HCT116 (cell line): ENCODE data around the gene PDPK1. TPM values are rescaled to one million over a fixed set of nuclear protein-coding genes. Genes with fewer than 3 reads are reported as not detected.
A peak's percentile ranks its signal among the peaks of the same experiment; 100 is the strongest.
"Not testable (repeated sequence)": the region's sequence is repeated elsewhere in the genome, so short reads cannot be mapped to it uniquely, and the experiment has no call there.

ENCODE experiments used
- ATAC-seq: fragments of 200-7000 bp; cut with Tn5 transposase; 2 replicates; pipeline ENCODE4 v1.9.1; 2020; ENCODE audit warnings: mild to moderate bottlenecking, moderate library complexity
- BruUV-seq: library from RNA; stranded (reverse); fragments of 400-500 nt; replicated peaks from 2 replicates; lab custom pipeline; 2021; lab: Mats Ljungman, UMichigan
- CTCF ChIA-PET: fragments of 300-600 bp; sonication (Branson Sonifier 250); formaldehyde crosslinking; loops from one replicate; lab custom pipeline; 2021; ENCODE audit warnings: antibody characterized with exemption; lab: Charles Lee
- POLR2A ChIA-PET: fragments of 300-600, 350-600 bp; sonication (Branson Sonifier 250); formaldehyde crosslinking; loops from one replicate; lab custom pipeline; 2021; ENCODE audit warnings: antibody characterized with exemption; lab: Charles Lee
- RAD21 ChIA-PET, 2 experiments: fragments of 300-600 bp; sonication (Branson Sonifier 250); formaldehyde crosslinking; loops; one replicate each; lab custom pipeline; 2023; ENCODE audit warnings: low total read pairs in 2 of 2; ENCODE audit not compliant: uncharacterized antibody in 2 of 2, unreplicated experiment in 2 of 2, low non-redundant PET in 1 of 2; lab: Charles Lee
- DNase-seq: peaks from one replicate; pipeline ENCODE4 v3.0.0-alpha.2; 2010; ENCODE audit warnings: low read depth, low spot score
- H2AFZ ChIP-seq: fragments of 200-600 bp; shearing (Covaris generic), sonication (generic); 2 replicates; pipeline ENCODE4 v1.6.1; 2017; ENCODE audit warnings: low read depth, mixed run types, mixed read lengths, antibody characterized with exemption, low read length; ENCODE audit not compliant: poor library complexity, severe bottlenecking
- H3K27ac ChIP-seq: 2 replicates; pipeline ENCODE4 v1.5.1; 2012; ENCODE audit warnings: low read depth, low read length
- H3K27me3 ChIP-seq: fragments of 200-600 bp; sonication (generic); 2 replicates; pipeline ENCODE4 v1.6.1; 2016; ENCODE audit warnings: mixed run types, low read length, mixed read lengths; ENCODE audit not compliant: insufficient read depth
- H3K36me3 ChIP-seq, 2 experiments: fragments of 200-500 bp in 1 of 2; fragments of 200-600 bp in 1 of 2; sonication (Bioruptor generic) in 1 of 2; sonication (generic) in 1 of 2; 2 replicates each; pipeline versions ENCODE4 v1.5.1 to v1.6.1; 2014 to 2016; ENCODE audit warnings: low read length in 2 of 2, inconsistent platforms in 1 of 2, mixed read lengths in 1 of 2, mixed run types in 1 of 2; ENCODE audit not compliant: insufficient read depth in 2 of 2, control insufficient read depth in 1 of 2
- H3K4me1 ChIP-seq, 2 experiments: fragments of 200-600 bp in 1 of 2; sonication (generic) in 1 of 2; 2 replicates each; pipeline versions ENCODE4 v1.5.1 to v1.6.1; 2012 to 2017; ENCODE audit warnings: low read length in 2 of 2, inconsistent platforms in 1 of 2, mild to moderate bottlenecking in 1 of 2, mixed read lengths in 1 of 2, mixed run types in 1 of 2, moderate library complexity in 1 of 2; ENCODE audit not compliant: insufficient read depth in 2 of 2, control insufficient read depth in 1 of 2
- H3K4me2 ChIP-seq: fragments of 200-600 bp; sonication (generic); 2 replicates; pipeline ENCODE4 v1.6.1; 2017; ENCODE audit warnings: mixed run types, low read length, mixed read lengths
- H3K4me3 ChIP-seq, 2 experiments: fragments of 200-600 bp in 1 of 2; sonication (generic) in 1 of 2; replicated peaks in 1 of 2; 2 replicates each; pipeline ENCODE4 v1.5.1; 2011 to 2016; ENCODE audit warnings: low read length in 2 of 2, control low read depth in 1 of 2, low read depth in 1 of 2, mild to moderate bottlenecking in 1 of 2, mixed read lengths in 1 of 2, mixed run types in 1 of 2
- H3K79me2 ChIP-seq: fragments of 200-600 bp; sonication (generic); 2 replicates; pipeline ENCODE4 v1.6.1; 2017; ENCODE audit warnings: mild to moderate bottlenecking, mixed run types, low read length, moderate library complexity, mixed read lengths; ENCODE audit not compliant: insufficient read depth
- H3K9ac ChIP-seq: fragments of 200-600 bp; sonication (generic); 2 replicates; pipeline ENCODE4 v1.6.1; 2016; ENCODE audit warnings: low read length, mixed read lengths
- H3K9me2 ChIP-seq: fragments of 200-600 bp; sonication (generic), shearing (Covaris generic); 2 replicates; pipeline ENCODE4 v1.6.1; 2017; ENCODE audit warnings: mixed run types, mild to moderate bottlenecking, moderate library complexity; ENCODE audit not compliant: insufficient read depth
- H3K9me3 ChIP-seq, 2 experiments: fragments of 200-500 bp in 1 of 2; fragments of 200-600 bp in 1 of 2; sonication (Bioruptor generic) in 1 of 2; sonication (generic) in 1 of 2; 2 replicates each; pipeline ENCODE4 v1.6.1; 2014 to 2017; ENCODE audit warnings: low read length in 2 of 2, mixed read lengths in 2 of 2, inconsistent platforms in 1 of 2, low read depth in 1 of 2, mild to moderate bottlenecking in 1 of 2, mixed run types in 1 of 2, moderate library complexity in 1 of 2; ENCODE audit not compliant: control insufficient read depth in 1 of 2, insufficient read depth in 1 of 2
- H4K20me1 ChIP-seq: fragments of 200-600 bp; sonication (generic), shearing (Covaris generic); 2 replicates; pipeline ENCODE4 v1.6.1; 2017; ENCODE audit warnings: mixed run types, mild to moderate bottlenecking, moderate library complexity; ENCODE audit not compliant: insufficient read depth
- intact Hi-C: fragments of 100-400 bp; cut with micrococcal nuclease; formaldehyde crosslinking; loops from 2 replicates; pipeline ENCODE4 v1.10.0; 2022
- total RNA-seq: library from RNA; stranded (reverse); gene quantifications from one replicate; pipeline ENCODE4 v1.2.1, GENCODE V29; 2021; ENCODE audit not compliant: unreplicated experiment
- TF ChIP-seq, protein P1 (sequence below), 3 experiments: fragments of 200-600 bp in 1 of 3; sonication (generic) in 1 of 3; IDR thresholded peaks in 2 of 3; conservative IDR thresholded peaks in 1 of 3; 2 replicates each; pipeline ENCODE4 v1.5.1; 2012 to 2017; ENCODE audit warnings: low read depth in 2 of 3, low read length in 2 of 3, antibody characterized with exemption in 1 of 3, borderline replicate concordance in 1 of 3, control low read depth in 1 of 3, mild to moderate bottlenecking in 1 of 3, mixed read lengths in 1 of 3, mixed run types in 1 of 3, moderate library complexity in 1 of 3; ENCODE audit not compliant: insufficient read depth in 1 of 3

PDPK1 gene
- total RNA-seq, 1 experiment from 2014 or later, result 36.1 TPM

DNA sequence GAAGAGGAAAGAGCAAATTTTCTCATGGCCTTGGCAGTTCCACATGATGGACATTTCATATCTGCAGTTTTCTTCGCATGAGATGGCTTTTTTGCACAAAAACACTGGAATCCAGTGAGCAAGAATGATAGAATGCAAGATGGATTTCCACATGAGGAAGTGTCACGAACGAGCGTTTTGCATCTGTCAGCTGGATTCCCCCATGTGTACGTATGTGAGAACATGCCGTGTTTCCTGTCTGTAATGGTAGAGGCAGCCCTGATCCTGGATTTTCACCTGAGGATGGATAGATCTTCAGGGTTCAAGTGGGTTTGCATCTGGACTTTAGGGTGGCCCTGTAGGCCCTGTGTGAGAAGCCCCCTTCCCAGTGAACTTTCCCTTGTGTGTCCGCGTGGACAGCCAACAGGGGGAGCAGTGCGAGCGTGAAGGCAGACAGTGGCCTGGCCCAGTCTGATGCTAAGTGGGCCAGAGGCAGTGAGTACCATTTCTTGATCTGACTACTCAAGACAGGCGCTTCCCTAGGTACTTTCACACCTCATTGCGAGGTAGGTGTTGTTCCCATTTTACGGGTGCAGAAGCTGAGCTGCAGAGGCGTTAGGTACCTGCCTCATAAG is 2.1 kb downstream of the PDPK1 start:
- H3K4me1 ChIP-seq, result peaks cover 10 to 18% of the 10 kb centered on the region in 2 experiments
- TF ChIP-seq, protein P1, sequence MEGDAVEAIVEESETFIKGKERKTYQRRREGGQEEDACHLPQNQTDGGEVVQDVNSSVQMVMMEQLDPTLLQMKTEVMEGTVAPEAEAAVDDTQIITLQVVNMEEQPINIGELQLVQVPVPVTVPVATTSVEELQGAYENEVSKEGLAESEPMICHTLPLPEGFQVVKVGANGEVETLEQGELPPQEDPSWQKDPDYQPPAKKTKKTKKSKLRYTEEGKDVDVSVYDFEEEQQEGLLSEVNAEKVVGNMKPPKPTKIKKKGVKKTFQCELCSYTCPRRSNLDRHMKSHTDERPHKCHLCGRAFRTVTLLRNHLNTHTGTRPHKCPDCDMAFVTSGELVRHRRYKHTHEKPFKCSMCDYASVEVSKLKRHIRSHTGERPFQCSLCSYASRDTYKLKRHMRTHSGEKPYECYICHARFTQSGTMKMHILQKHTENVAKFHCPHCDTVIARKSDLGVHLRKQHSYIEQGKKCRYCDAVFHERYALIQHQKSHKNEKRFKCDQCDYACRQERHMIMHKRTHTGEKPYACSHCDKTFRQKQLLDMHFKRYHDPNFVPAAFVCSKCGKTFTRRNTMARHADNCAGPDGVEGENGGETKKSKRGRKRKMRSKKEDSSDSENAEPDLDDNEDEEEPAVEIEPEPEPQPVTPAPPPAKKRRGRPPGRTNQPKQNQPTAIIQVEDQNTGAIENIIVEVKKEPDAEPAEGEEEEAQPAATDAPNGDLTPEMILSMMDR (IDR thresholded peaks at IDR 0.05 in 2 of 3, conservative IDR thresholded peaks at IDR 0.05 in 1 of 3; ENCODE audit: borderline replicate concordance in 1 of 3, insufficient read depth in 1 of 3, low read depth in 2 of 3, low read length in 2 of 3), result peak in 2 of 3 experiments; percentile 36 to 42; a peak in 4 of 6 replicates
- CTCF ChIA-PET, H4K20me1 ChIP-seq, POLR2A ChIA-PET, DNase-seq, H3K9me3 ChIP-seq, H3K36me3 ChIP-seq, intact Hi-C loops, H3K9me2 ChIP-seq, H3K27ac ChIP-seq, H3K27me3 ChIP-seq, BruUV-seq, H2AFZ ChIP-seq, RAD21 ChIA-PET, H3K4me2 ChIP-seq, H3K4me3 ChIP-seq, ATAC-seq, H3K9ac ChIP-seq: not testable (repeated sequence)
- peaks cover 29% of the 10 kb centered on the region for H3K79me2 ChIP-seq

- H3K9me3 ChIP-seq, H3K9me2 ChIP-seq, POLR2A ChIA-PET, H3K27me3 ChIP-seq, DNase-seq, BruUV-seq, H2AFZ ChIP-seq, RAD21 ChIA-PET, CTCF ChIA-PET, intact Hi-C loops, H3K9ac ChIP-seq, H4K20me1 ChIP-seq, ATAC-seq, H3K4me3 ChIP-seq, H3K4me2 ChIP-seq, H3K36me3 ChIP-seq, H3K27ac ChIP-seq: not testable (repeated sequence)
- Histone ChIP-seq H3K79me2 (peaks cover 36% of the 10 kb centered on the region), H3K4me1 (peaks cover 10 to 13% of the 10 kb centered on the region in 2 experiments)
Observed at GRCh38 chr16:2540912-2541311, 3.1 kb downstream of the PDPK1 start.

GRCh38 chr16:2541409-2541808 is 3.6 kb downstream of the PDPK1 start:
- H3K27me3 ChIP-seq, H3K9ac ChIP-seq, DNase-seq, H4K20me1 ChIP-seq, H3K9me3 ChIP-seq, H3K36me3 ChIP-seq, CTCF ChIA-PET, ATAC-seq, POLR2A ChIA-PET, H2AFZ ChIP-seq, H3K4me1 ChIP-seq, RAD21 ChIA-PET, H3K4me2 ChIP-seq, BruUV-seq, H3K4me3 ChIP-seq, H3K27ac ChIP-seq, H3K9me2 ChIP-seq, intact Hi-C loops: not testable (repeated sequence)
- peaks cover 38% of the 10 kb centered on the region for H3K79me2 ChIP-seq

DNA sequence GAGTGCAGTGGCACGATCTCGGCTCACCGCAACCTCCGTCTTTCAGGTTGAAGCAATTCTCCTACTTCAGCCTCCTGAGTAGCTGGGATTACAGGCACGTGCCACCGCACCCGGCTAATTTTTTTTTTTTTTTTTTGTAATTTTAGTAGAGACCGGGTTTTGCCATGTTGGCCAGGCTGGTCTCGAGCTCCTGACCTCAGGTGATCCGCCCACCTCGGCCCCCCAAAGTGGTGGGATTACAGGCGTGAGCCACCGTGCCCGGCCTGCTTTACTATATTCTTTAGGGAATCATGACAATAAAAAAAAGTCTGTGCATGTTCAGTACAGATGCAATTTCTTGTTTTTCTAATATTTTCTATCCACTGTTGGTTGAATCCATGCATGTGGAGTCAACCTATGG is 6.0 kb downstream of the PDPK1 start:
- CTCF ChIA-PET, BruUV-seq, H3K4me1 ChIP-seq, DNase-seq, H4K20me1 ChIP-seq, H3K27ac ChIP-seq, intact Hi-C loops, H3K27me3 ChIP-seq, RAD21 ChIA-PET, H3K9me2 ChIP-seq, H3K9me3 ChIP-seq, ATAC-seq, H3K4me3 ChIP-seq, POLR2A ChIA-PET, H3K4me2 ChIP-seq, H3K9ac ChIP-seq, H2AFZ ChIP-seq, H3K36me3 ChIP-seq: not testable (repeated sequence)
- H3K79me2 ChIP-seq, result peaks cover 35% of the 10 kb centered on the region
